HL-60 (cell line): ENCODE results near the gene PRPH.

Source experiments
- DNase-seq, 2 experiments: peaks; one replicate each; pipeline ENCODE4 v3.0.0-alpha.2; 2010 to 2020; ENCODE audit warnings: low read depth in 1 of 2, low spot score in 1 of 2
- H3K27ac ChIP-seq: fragments of 250-450 bp; sonication (Bioruptor Pico); replicated peaks from 2 replicates; pipeline ENCODE4 v1.5.1; 2020; ENCODE audit warnings: mild to moderate bottlenecking, moderate library complexity
- H3K27me3 ChIP-seq: fragments of 250-450 bp; sonication (Bioruptor Pico); 2 replicates; pipeline ENCODE4 v1.5.1; 2021; ENCODE audit warnings: mild to moderate bottlenecking, moderate library complexity; ENCODE audit not compliant: insufficient read depth, poor library complexity, severe bottlenecking
- H3K4me3 ChIP-seq: replicated peaks from 2 replicates; pipeline ENCODE4 v1.5.1; 2011; ENCODE audit warnings: mild to moderate bottlenecking, control low read depth, low read length; ENCODE audit not compliant: insufficient read depth
- GABPA ChIP-seq: IDR thresholded peaks from 2 replicates; pipeline ENCODE4 v1.6.1; 2012; ENCODE audit warnings: low read depth
- POLR2AphosphoS5 ChIP-seq: IDR thresholded peaks from 2 replicates; pipeline ENCODE4 v1.6.1; 2012; ENCODE audit warnings: low read depth
- SPI1 ChIP-seq: IDR thresholded peaks from 2 replicates; pipeline ENCODE4 v1.6.1; 2012; ENCODE audit warnings: low read depth, mild to moderate bottlenecking, borderline replicate concordance
- TF ChIP-seq, protein P1 (sequence below): IDR thresholded peaks from one replicate; pipeline ENCODE4 v1.5.1; 2011; ENCODE audit warnings: low read length, control low read depth, inconsistent platforms; ENCODE audit not compliant: insufficient read depth
- TF ChIP-seq, protein P2 (sequence below): IDR thresholded peaks from 2 replicates; pipeline ENCODE4 v1.6.1; 2012; ENCODE audit warnings: low read depth; ENCODE audit not compliant: insufficient replicate concordance

Gene PRPH

DNA sequence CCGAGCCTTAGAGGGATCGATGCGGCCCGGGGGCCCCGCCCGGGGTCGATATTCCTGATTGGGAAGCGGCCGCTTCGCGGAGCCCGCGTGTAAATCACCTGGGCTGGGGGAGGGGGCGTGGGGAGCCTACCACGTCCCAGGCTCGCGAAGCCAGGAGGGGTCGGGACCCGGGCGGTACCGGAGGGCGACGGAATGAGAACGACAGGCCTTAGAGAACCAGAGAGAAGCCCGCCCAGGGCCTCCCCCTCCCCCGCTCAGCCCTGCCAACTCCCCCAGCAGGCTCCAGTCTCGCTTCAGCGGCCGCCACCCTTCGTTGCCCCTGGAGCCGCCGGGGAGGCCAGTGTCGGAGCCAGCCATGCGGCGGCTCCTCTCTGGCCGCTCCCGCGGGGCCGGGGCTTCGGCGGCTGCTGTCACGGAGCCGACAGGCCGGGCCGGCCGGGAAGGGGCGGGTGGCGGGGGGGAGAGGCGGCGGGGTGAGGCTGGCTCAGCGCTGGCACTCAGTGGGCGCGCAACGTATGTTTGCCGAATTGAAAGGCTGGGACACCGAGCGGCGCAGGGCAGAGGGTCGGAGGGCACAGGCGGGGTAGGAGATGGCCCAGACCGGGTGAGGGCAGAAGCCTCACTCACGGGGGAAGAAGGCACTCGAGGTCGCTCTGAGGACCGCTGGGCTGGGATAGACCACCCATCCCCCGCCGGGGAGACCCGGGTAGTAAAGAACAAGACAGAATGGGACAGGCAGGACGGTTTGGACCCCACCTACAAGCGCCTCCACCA, 50.3 kb downstream of the PRPH start:
- H3K4me3 ChIP-seq = no peak overlapping the region
- H3K27me3 ChIP-seq = peaks cover 78% of the 10 kb centered on the region
- no peak overlapping the region for H3K27ac ChIP-seq
- no peak for TF ChIP-seq POLR2AphosphoS5
- TF ChIP-seq, protein P1, sequence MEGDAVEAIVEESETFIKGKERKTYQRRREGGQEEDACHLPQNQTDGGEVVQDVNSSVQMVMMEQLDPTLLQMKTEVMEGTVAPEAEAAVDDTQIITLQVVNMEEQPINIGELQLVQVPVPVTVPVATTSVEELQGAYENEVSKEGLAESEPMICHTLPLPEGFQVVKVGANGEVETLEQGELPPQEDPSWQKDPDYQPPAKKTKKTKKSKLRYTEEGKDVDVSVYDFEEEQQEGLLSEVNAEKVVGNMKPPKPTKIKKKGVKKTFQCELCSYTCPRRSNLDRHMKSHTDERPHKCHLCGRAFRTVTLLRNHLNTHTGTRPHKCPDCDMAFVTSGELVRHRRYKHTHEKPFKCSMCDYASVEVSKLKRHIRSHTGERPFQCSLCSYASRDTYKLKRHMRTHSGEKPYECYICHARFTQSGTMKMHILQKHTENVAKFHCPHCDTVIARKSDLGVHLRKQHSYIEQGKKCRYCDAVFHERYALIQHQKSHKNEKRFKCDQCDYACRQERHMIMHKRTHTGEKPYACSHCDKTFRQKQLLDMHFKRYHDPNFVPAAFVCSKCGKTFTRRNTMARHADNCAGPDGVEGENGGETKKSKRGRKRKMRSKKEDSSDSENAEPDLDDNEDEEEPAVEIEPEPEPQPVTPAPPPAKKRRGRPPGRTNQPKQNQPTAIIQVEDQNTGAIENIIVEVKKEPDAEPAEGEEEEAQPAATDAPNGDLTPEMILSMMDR = no peak
- no peak for TF ChIP-seq SPI1
- no peak for TF ChIP-seq GABPA
- TF ChIP-seq, protein P2, sequence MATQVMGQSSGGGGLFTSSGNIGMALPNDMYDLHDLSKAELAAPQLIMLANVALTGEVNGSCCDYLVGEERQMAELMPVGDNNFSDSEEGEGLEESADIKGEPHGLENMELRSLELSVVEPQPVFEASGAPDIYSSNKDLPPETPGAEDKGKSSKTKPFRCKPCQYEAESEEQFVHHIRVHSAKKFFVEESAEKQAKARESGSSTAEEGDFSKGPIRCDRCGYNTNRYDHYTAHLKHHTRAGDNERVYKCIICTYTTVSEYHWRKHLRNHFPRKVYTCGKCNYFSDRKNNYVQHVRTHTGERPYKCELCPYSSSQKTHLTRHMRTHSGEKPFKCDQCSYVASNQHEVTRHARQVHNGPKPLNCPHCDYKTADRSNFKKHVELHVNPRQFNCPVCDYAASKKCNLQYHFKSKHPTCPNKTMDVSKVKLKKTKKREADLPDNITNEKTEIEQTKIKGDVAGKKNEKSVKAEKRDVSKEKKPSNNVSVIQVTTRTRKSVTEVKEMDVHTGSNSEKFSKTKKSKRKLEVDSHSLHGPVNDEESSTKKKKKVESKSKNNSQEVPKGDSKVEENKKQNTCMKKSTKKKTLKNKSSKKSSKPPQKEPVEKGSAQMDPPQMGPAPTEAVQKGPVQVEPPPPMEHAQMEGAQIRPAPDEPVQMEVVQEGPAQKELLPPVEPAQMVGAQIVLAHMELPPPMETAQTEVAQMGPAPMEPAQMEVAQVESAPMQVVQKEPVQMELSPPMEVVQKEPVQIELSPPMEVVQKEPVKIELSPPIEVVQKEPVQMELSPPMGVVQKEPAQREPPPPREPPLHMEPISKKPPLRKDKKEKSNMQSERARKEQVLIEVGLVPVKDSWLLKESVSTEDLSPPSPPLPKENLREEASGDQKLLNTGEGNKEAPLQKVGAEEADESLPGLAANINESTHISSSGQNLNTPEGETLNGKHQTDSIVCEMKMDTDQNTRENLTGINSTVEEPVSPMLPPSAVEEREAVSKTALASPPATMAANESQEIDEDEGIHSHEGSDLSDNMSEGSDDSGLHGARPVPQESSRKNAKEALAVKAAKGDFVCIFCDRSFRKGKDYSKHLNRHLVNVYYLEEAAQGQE = no peak
- DNase-seq = no peak

GRCh38 chr12:49345825-49346658, 51.1 kb downstream of the PRPH start:
- Histone ChIP-seq H3K4me3 (0 out of 2 replicates have a peak overlapping the region, but pooled peaks have one; percentile 8), H3K27me3 (peaks cover 70% of the 10 kb centered on the region)
- DNase-seq = no peak

More at GRCh38 chr12:49345825-49346658, 51.1 kb downstream of the PRPH start:
- no peak for TF ChIP-seq POLR2AphosphoS5
- TF ChIP-seq, protein P1 = no peak
- no peak for TF ChIP-seq SPI1
- TF ChIP-seq, protein P2 = no peak
- TF ChIP-seq GABPA = no peak
- H3K27ac ChIP-seq = no peak overlapping the region
